ENCODE measurements around the gene NUP214.

Gene NUP214

GRCh38 chr9:131103535-131103934 lies 21.9 kb upstream of the NUP214 start:
- Histone ChIP-seq H3K27me3 (ENCODE audit: insufficient read depth, insufficient read length) (no peaks in the 10 kb centered on the region), H3K4me1 (ENCODE audit: insufficient read depth, insufficient read length) (peaks cover 35% of the 10 kb centered on the region), H3K9ac (ENCODE audit: insufficient read length, low read depth) (no peak overlapping the region)

DNA sequence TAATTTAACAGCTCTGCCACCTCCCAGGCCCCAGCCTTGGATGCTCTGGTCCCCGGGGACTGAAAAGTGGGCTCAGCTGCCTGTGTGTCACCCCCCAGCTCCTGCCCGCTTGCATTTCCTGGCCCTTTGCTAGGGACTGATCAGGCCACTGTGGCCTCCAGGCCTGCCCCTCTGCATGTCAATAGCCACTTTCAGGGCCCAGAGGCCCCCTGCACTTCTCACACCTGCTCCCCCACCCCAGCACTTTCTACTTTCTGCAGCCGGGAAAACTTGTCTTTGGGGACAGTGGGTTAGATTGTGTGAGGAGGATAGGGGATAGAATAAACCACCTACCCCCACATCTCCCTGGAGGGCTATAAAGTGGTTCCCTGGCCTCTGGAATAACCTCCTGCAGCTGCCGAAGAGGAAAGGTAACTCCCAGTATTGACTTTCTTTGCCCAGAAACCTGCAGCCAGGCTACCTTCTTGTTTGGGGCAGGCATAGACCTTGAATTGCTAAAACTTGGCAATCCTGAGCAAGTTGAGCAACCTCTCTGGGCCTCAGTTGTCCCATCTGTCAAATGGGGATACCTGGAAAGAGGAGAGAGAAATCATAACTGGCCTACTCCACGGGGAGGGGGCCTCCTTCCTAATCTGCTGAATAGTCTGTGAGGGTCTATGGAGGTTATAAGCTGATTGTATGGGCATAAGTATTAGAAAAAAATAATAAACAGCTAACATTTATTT lies 21.2 kb upstream of the NUP214 start:
- H3K27me3 ChIP-seq (ENCODE audit: insufficient read depth, insufficient read length): no peaks in the 10 kb centered on the region
- peaks cover 73% of the 10 kb centered on the region for H3K36me3 ChIP-seq (ENCODE audit: insufficient read depth, insufficient read length, low read length)
- peaks cover 28% of the 10 kb centered on the region for H3K4me1 ChIP-seq (ENCODE audit: insufficient read depth, insufficient read length)
- no peak overlapping the region for H3K9ac ChIP-seq (ENCODE audit: insufficient read length, low read depth)
- H3K4me3 ChIP-seq (ENCODE audit: insufficient read length, low read depth): no peak overlapping the region
- TF ChIP-seq SUZ12 (IDR thresholded peaks at IDR 0.05; ENCODE audit: extremely low read depth, insufficient read depth, insufficient read length) (no peak), ZNF274 (IDR thresholded peaks at IDR 0.05; ENCODE audit: low read depth, low read length) (no peak), YY1 (IDR thresholded peaks at IDR 0.05; ENCODE audit: insufficient read depth, insufficient read length) (no peak)
- no peak for DNase-seq (ENCODE audit: low read depth, low spot score)
- H3K9me3 ChIP-seq (ENCODE audit: insufficient read depth, low read length): no peaks in the 10 kb centered on the region

More at GRCh38 chr9:131103535-131103934, 21.9 kb upstream of the NUP214 start:
- no peak overlapping the region for H3K4me3 ChIP-seq (ENCODE audit: insufficient read length, low read depth)
- TF ChIP-seq SUZ12 (IDR thresholded peaks at IDR 0.05; ENCODE audit: extremely low read depth, insufficient read depth, insufficient read length) (no peak), ZNF274 (IDR thresholded peaks at IDR 0.05; ENCODE audit: low read depth, low read length) (no peak), YY1 (IDR thresholded peaks at IDR 0.05; ENCODE audit: insufficient read depth, insufficient read length) (no peak)
- no peaks in the 10 kb centered on the region for H3K9me3 ChIP-seq (ENCODE audit: insufficient read depth, low read length)
- no peak for DNase-seq (ENCODE audit: low read depth, low spot score)
- H3K36me3 ChIP-seq (ENCODE audit: insufficient read depth, insufficient read length, low read length): peaks cover 76% of the 10 kb centered on the region

GRCh38 chr9:131105952-131106351 lies 19.4 kb upstream of the NUP214 start:
- TF ChIP-seq ZNF274 (IDR thresholded peaks at IDR 0.05; ENCODE audit: low read depth, low read length) (no peak), YY1 (IDR thresholded peaks at IDR 0.05; ENCODE audit: insufficient read depth, insufficient read length) (no peak), SUZ12 (IDR thresholded peaks at IDR 0.05; ENCODE audit: extremely low read depth, insufficient read depth, insufficient read length) (no peak)
- no peak overlapping the region for H3K9ac ChIP-seq (ENCODE audit: insufficient read length, low read depth)
- DNase-seq (ENCODE audit: low read depth, low spot score): no peak

DNA sequence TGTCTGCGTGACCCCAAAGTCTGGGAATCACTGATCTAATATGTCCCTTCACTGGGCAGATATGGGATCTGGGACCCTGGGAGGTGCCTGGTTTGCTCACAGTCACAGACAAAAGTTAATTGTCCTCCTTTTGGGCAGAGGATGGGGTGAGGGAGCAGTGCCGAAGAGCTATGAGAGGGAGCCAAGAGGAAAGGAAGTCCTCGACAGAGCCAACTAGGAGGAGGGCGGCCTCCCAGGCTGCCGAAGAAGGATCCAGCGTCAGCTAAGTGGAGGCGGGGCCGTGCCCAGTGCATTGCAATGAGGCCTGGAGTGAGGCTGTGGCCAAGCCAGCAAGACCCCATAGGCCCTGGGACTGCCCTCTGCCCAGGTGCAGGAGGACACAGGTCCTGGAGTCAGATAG lies 17.6 kb upstream of the NUP214 start:
- H3K9ac ChIP-seq (ENCODE audit: insufficient read length, low read depth): no peak overlapping the region
- H3K27me3 ChIP-seq (ENCODE audit: insufficient read depth, insufficient read length): no peaks in the 10 kb centered on the region
- DNase-seq (ENCODE audit: low read depth, low spot score): no peak
- peaks cover 58% of the 10 kb centered on the region for H3K36me3 ChIP-seq (ENCODE audit: insufficient read depth, insufficient read length, low read length)
- no peak overlapping the region for H3K4me3 ChIP-seq (ENCODE audit: insufficient read length, low read depth)
- H3K4me1 ChIP-seq (ENCODE audit: insufficient read depth, insufficient read length): peaks cover 28% of the 10 kb centered on the region
- no peak for TF ChIP-seq ZNF274 (IDR thresholded peaks at IDR 0.05; ENCODE audit: low read depth, low read length)
- TF ChIP-seq SUZ12 (IDR thresholded peaks at IDR 0.05; ENCODE audit: extremely low read depth, insufficient read depth, insufficient read length): no peak
- TF ChIP-seq YY1 (IDR thresholded peaks at IDR 0.05; ENCODE audit: insufficient read depth, insufficient read length): no peak
- no peaks in the 10 kb centered on the region for H3K9me3 ChIP-seq (ENCODE audit: insufficient read depth, low read length)

More at GRCh38 chr9:131105952-131106351, 19.4 kb upstream of the NUP214 start:
- H3K4me1 ChIP-seq (ENCODE audit: insufficient read depth, insufficient read length): peaks cover 18% of the 10 kb centered on the region
- H3K27me3 ChIP-seq (ENCODE audit: insufficient read depth, insufficient read length): no peaks in the 10 kb centered on the region
- H3K36me3 ChIP-seq (ENCODE audit: insufficient read depth, insufficient read length, low read length): peaks cover 68% of the 10 kb centered on the region
- H3K9me3 ChIP-seq (ENCODE audit: insufficient read depth, low read length): no peaks in the 10 kb centered on the region
- no peak overlapping the region for H3K4me3 ChIP-seq (ENCODE audit: insufficient read length, low read depth)

GRCh38 chr9:131111186-131111853 lies 14.1 kb upstream of the NUP214 start:
- H3K36me3 ChIP-seq (ENCODE audit: insufficient read depth, insufficient read length, low read length): peaks cover 41% of the 10 kb centered on the region
- no peak for DNase-seq (ENCODE audit: low read depth, low spot score)

GRCh38 chr9:131111854-131112311 lies 13.5 kb upstream of the NUP214 start:
- no peak overlapping the region for H3K4me3 ChIP-seq (ENCODE audit: insufficient read length, low read depth)
- H3K27me3 ChIP-seq (ENCODE audit: insufficient read depth, insufficient read length): no peaks in the 10 kb centered on the region
- peaks cover 19% of the 10 kb centered on the region for H3K4me1 ChIP-seq (ENCODE audit: insufficient read depth, insufficient read length)
- peak overlapping the region; percentile 82 for H3K9ac ChIP-seq (ENCODE audit: insufficient read length, low read depth)
- TF ChIP-seq YY1 (IDR thresholded peaks at IDR 0.05; ENCODE audit: insufficient read depth, insufficient read length) (no peak), SUZ12 (IDR thresholded peaks at IDR 0.05; ENCODE audit: extremely low read depth, insufficient read depth, insufficient read length) (no peak), ZNF274 (IDR thresholded peaks at IDR 0.05; ENCODE audit: low read depth, low read length) (no peak)
- DNase-seq (ENCODE audit: low read depth, low spot score): no peak
- H3K9me3 ChIP-seq (ENCODE audit: insufficient read depth, low read length): no peaks in the 10 kb centered on the region
- H3K36me3 ChIP-seq (ENCODE audit: insufficient read depth, insufficient read length, low read length): peaks cover 42% of the 10 kb centered on the region

More at GRCh38 chr9:131111186-131111853, 14.1 kb upstream of the NUP214 start:
- Histone ChIP-seq H3K4me1 (ENCODE audit: insufficient read depth, insufficient read length) (peaks cover 19% of the 10 kb centered on the region), H3K27me3 (ENCODE audit: insufficient read depth, insufficient read length) (no peaks in the 10 kb centered on the region), H3K9ac (ENCODE audit: insufficient read length, low read depth) (peak overlapping the region; percentile 82), H3K4me3 (ENCODE audit: insufficient read length, low read depth) (peak overlapping the region; percentile 4), H3K9me3 (ENCODE audit: insufficient read depth, low read length) (no peaks in the 10 kb centered on the region)
- TF ChIP-seq YY1 (IDR thresholded peaks at IDR 0.05; ENCODE audit: insufficient read depth, insufficient read length) (no peak), SUZ12 (IDR thresholded peaks at IDR 0.05; ENCODE audit: extremely low read depth, insufficient read depth, insufficient read length) (no peak), ZNF274 (IDR thresholded peaks at IDR 0.05; ENCODE audit: low read depth, low read length) (no peak)
